SU-DHL-6 (cell line): ENCODE results near the gene GSK3B.

Experiments
- H2AFZ ChIP-seq: fragments of 200-600 bp; sonication (generic); 2 replicates; pipeline ENCODE4 v1.6.1; 2014; ENCODE audit warnings: low read depth, mild to moderate bottlenecking, moderate library complexity, mixed read lengths, antibody characterized with exemption, low read length; ENCODE audit not compliant: severe bottlenecking
- H3F3A ChIP-seq: fragments of 200-600 bp; shearing (Covaris generic); 2 replicates; pipeline ENCODE4 v1.6.0; 2016; ENCODE audit warnings: antibody characterized with exemption, mild to moderate bottlenecking; ENCODE audit not compliant: insufficient read depth
- H3K27ac ChIP-seq: fragments of 200-600 bp; sonication (generic); 2 replicates; pipeline ENCODE4 v1.5.1; 2016; ENCODE audit warnings: low read depth, mild to moderate bottlenecking, low read length, moderate library complexity, mixed read lengths
- H3K27me3 ChIP-seq: fragments of 200-600 bp; sonication (generic), shearing (Covaris generic); 2 replicates; pipeline ENCODE4 v1.6.0; 2014; ENCODE audit warnings: mild to moderate bottlenecking, low read length
- H3K36me3 ChIP-seq: fragments of 200-600 bp; sonication (generic); 2 replicates; pipeline ENCODE4 v1.6.1; 2014; ENCODE audit warnings: mild to moderate bottlenecking, low read length, mixed read lengths
- H3K4me2 ChIP-seq: fragments of 300-600, 200-600 bp; shearing (Covaris generic), sonication (generic); 2 replicates; pipeline ENCODE4 v1.6.0; 2014; ENCODE audit warnings: low read length, low read depth, mild to moderate bottlenecking; ENCODE audit not compliant: poor library complexity, severe bottlenecking
- H3K4me3 ChIP-seq: fragments of 200-600 bp; sonication (generic); 2 replicates; pipeline ENCODE4 v1.5.1; 2014; ENCODE audit warnings: antibody characterized with exemption, low read length, mild to moderate bottlenecking, mixed read lengths; ENCODE audit not compliant: insufficient read depth, poor library complexity, severe bottlenecking
- H3K79me2 ChIP-seq: fragments of 200-600 bp; sonication (generic); 2 replicates; pipeline ENCODE4 v1.6.1; 2014; ENCODE audit warnings: mild to moderate bottlenecking, low read length, moderate library complexity; ENCODE audit not compliant: insufficient read depth
- H3K9ac ChIP-seq: fragments of 200-600 bp; sonication (generic); 2 replicates; pipeline ENCODE4 v1.7.0; 2014; ENCODE audit warnings: mild to moderate bottlenecking, low read length
- H3K9me2 ChIP-seq: fragments of 200-600 bp; sonication (generic); replicated peaks from 2 replicates; pipeline ENCODE4 v1.6.1; 2014; ENCODE audit warnings: low read length; ENCODE audit not compliant: insufficient read depth
- H3K9me3 ChIP-seq: fragments of 200-600 bp; sonication (generic); 2 replicates; pipeline ENCODE4 v1.6.1; 2014; ENCODE audit warnings: low read length, mixed read lengths; ENCODE audit not compliant: insufficient read depth
- H4K20me1 ChIP-seq: fragments of 200-600 bp; sonication (generic); 2 replicates; pipeline ENCODE4 v1.6.1; 2014; ENCODE audit warnings: low read depth, mild to moderate bottlenecking, antibody characterized with exemption, low read length, moderate library complexity, mixed read lengths
- CTCF ChIP-seq: fragments of 200-600 bp; sonication (generic); IDR thresholded peaks from one replicate; pipeline ENCODE4 v1.5.1; 2017; ENCODE audit warnings: antibody characterized with exemption, mild to moderate bottlenecking, low read length, moderate library complexity; ENCODE audit not compliant: insufficient read depth, poor library complexity, severe bottlenecking
- EZH2phosphoT487 ChIP-seq: fragments of 200-600 bp; sonication (generic), shearing (Covaris generic); conservative IDR thresholded peaks from 2 replicates; pipeline ENCODE4 v1.6.1; 2018; ENCODE audit warnings: mild to moderate bottlenecking, antibody characterized with exemption, low read length, moderate library complexity, mixed read lengths

GSK3B gene

GRCh38 chr3:120130656-120131055 lies 36.4 kb upstream of the GSK3B start:
- Histone ChIP-seq H3K79me2 (no peaks in the 10 kb centered on the region), H3F3A (no peaks in the 10 kb centered on the region), H3K4me3 (no peak overlapping the region), H3K36me3 (no peaks in the 10 kb centered on the region), H2AFZ (no peak overlapping the region), H3K27ac (no peak overlapping the region), H4K20me1 (no peaks in the 10 kb centered on the region), H3K9me2 (no peaks in the 10 kb centered on the region), H3K9ac (no peak overlapping the region), H3K9me3 (no peaks in the 10 kb centered on the region), H3K4me2 (no peak overlapping the region), H3K27me3 (no peaks in the 10 kb centered on the region)
- no peak for TF ChIP-seq EZH2phosphoT487
- TF ChIP-seq CTCF: no peak

GRCh38 chr3:120129718-120130513 lies 35.7 kb upstream of the GSK3B start:
- Histone ChIP-seq H4K20me1 (no peaks in the 10 kb centered on the region), H3K4me2 (no peak overlapping the region), H2AFZ (no peak overlapping the region), H3K4me3 (no peak overlapping the region), H3K36me3 (no peaks in the 10 kb centered on the region), H3F3A (no peaks in the 10 kb centered on the region), H3K27me3 (no peaks in the 10 kb centered on the region), H3K9me3 (no peaks in the 10 kb centered on the region), H3K9me2 (no peaks in the 10 kb centered on the region), H3K79me2 (no peaks in the 10 kb centered on the region), H3K27ac (no peak overlapping the region), H3K9ac (no peak overlapping the region)
- TF ChIP-seq CTCF: no peak
- no peak for TF ChIP-seq EZH2phosphoT487

GRCh38 chr3:120129051-120129450 lies 34.8 kb upstream of the GSK3B start:
- no peak overlapping the region for H3K4me3 ChIP-seq
- H3K9ac ChIP-seq: no peak overlapping the region

More at GRCh38 chr3:120129051-120129450, 34.8 kb upstream of the GSK3B start:
- Histone ChIP-seq H3K9me3 (no peaks in the 10 kb centered on the region), H3K4me2 (no peak overlapping the region), H3K27me3 (no peaks in the 10 kb centered on the region), H3K79me2 (no peaks in the 10 kb centered on the region), H3K9me2 (no peaks in the 10 kb centered on the region), H4K20me1 (no peaks in the 10 kb centered on the region), H2AFZ (no peak overlapping the region), H3F3A (no peaks in the 10 kb centered on the region), H3K36me3 (no peaks in the 10 kb centered on the region), H3K27ac (no peak overlapping the region)
- no peak for TF ChIP-seq CTCF
- TF ChIP-seq EZH2phosphoT487: no peak
